HT1080 (cell line): ENCODE data around the gene GRAMD2A. TPM values are rescaled to one million over a fixed set of nuclear protein-coding genes. Genes with fewer than 3 reads are reported as not detected.

Experiments used
- DNase-seq: peaks from one replicate; pipeline ENCODE4 v3.0.0-alpha.2; 2015; ENCODE audit warnings: low read depth
- polyA plus RNA-seq, 2 experiments: library from polyadenylated mRNA; depleted of rRNA; stranded (reverse); fragments of >200 nt; gene quantifications; 2 replicates each; pipeline ENCODE4 v1.2.3, GENCODE V29; 2015
- total RNA-seq: library from RNA; depleted of rRNA; stranded (reverse); fragments of >200 nt; shearing (Covaris generic); gene quantifications from 2 replicates; pipeline ENCODE4 v1.2.3, GENCODE V29; 2014; rRNA removed

Gene GRAMD2A
- total RNA-seq, result not detected in 2 replicates
- 0.22 TPM in 1 of 2 replicates, not detected in the other for polyA plus RNA-seq (2015; cell fraction: cytosol; rRNA removed)
- polyA plus RNA-seq (2015; cell fraction: nucleus; rRNA removed), result not detected in 2 replicates

GRCh38 chr15:72197460-72198355 is at the start of gene GRAMD2A:
Gene GRAMD2A (minus strand): TSS chr15:72197787.
- no peak for DNase-seq

- DNase-seq, result no peak
These were observed 45.3 kb upstream of the GRAMD2A start for GRCh38 chr15:72242775-72243370.

- no peak for DNase-seq
These were observed 42.1 kb upstream of the GRAMD2A start for GRCh38 chr15:72239652-72240051.

GRCh38 chr15:72238586-72238985 is 41.0 kb upstream of the GRAMD2A start:
- no peak for DNase-seq

GRCh38 chr15:72237853-72238224 is 40.3 kb upstream of the GRAMD2A start:
- DNase-seq, result no peak

- DNase-seq, result peak; percentile 98
These were observed 39.7 kb upstream of the GRAMD2A start for GRCh38 chr15:72237029-72237852.

GRCh38 chr15:72236381-72237003 is 38.9 kb upstream of the GRAMD2A start:
- no peak for DNase-seq

- DNase-seq, result no peak
These were observed 37.7 kb upstream of the GRAMD2A start for GRCh38 chr15:72235298-72235697.

GRCh38 chr15:72233769-72234168 is 36.2 kb upstream of the GRAMD2A start:
- no peak for DNase-seq

GRCh38 chr15:72231833-72232478 is 34.4 kb upstream of the GRAMD2A start:
- peak; percentile 74 for DNase-seq

GRCh38 chr15:72231066-72231832 is 33.7 kb upstream of the GRAMD2A start, which contains the start of gene PKM:
Gene PKM (minus strand): TSS chr15:72231190. CDS start chr15:72219097, 12,093 bp downstream.
- DNase-seq, result peak; percentile 97

- peak; percentile 81 for DNase-seq
These were observed 32.8 kb upstream of the GRAMD2A start for GRCh38 chr15:72230197-72231065.

GRCh38 chr15:72229947-72230196 is 32.3 kb upstream of the GRAMD2A start:
- DNase-seq, result no peak

GRCh38 chr15:72229076-72229946 is 31.7 kb upstream of the GRAMD2A start:
- no peak for DNase-seq

GRCh38 chr15:72227720-72228119 is 30.1 kb upstream of the GRAMD2A start:
- no peak for DNase-seq

- DNase-seq, result peak; percentile 85
These were observed 29.6 kb upstream of the GRAMD2A start for GRCh38 chr15:72227192-72227586.

GRCh38 chr15:72223278-72223677 is 25.7 kb upstream of the GRAMD2A start:
- DNase-seq, result no peak

- peak; percentile 89 for DNase-seq
These were observed 24.8 kb upstream of the GRAMD2A start for GRCh38 chr15:72222393-72222792.
